Measurements from ENCODE around the gene LIFR. TPM values are rescaled to one million over a fixed set of nuclear protein-coding genes. Genes with fewer than 3 reads are reported as not detected.

LIFR gene
- total RNA-seq, 1 experiment from 2014 or later = 7.8 TPM

DNA sequence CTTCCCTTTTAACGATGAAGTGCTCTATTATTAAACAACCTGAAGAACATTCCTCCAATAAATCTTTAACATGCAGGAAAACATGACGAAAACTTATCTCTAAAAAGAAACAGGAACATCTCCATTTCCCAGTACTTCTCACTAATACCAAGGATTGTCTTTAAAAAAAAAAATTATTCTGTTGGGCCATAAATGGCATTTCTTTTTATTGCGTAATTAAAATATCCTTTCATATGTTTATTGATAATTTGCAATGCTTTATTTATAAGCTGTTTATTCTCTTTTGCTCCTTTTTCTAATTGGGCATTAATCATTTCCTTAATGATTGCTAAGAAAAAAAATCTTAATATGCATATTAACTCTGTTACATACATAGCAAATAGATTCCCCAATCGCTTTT, 18.9 kb downstream of the LIFR start:
- Histone ChIP-seq H3K9ac (ENCODE audit: extremely low read depth, insufficient read length, low read length) (no peak overlapping the region), H4K91ac (ENCODE audit: insufficient read length, low read depth, low read length) (no peak overlapping the region), H3K4me2 (ENCODE audit: insufficient read depth, insufficient read length, low read length) (no peak overlapping the region), H4K20me1 (ENCODE audit: control insufficient read depth, insufficient read depth, insufficient read length) (no peaks in the 10 kb centered on the region), H3T11ph (ENCODE audit: low read length) (no peak overlapping the region), H2BK20ac (ENCODE audit: low read depth, low read length, poor library complexity, severe bottlenecking) (no peak overlapping the region), H3K4ac (ENCODE audit: low read depth, low read length) (no peak overlapping the region), H3K4me1 (ENCODE audit: insufficient read depth, low read length) (peaks cover 2% of the 10 kb centered on the region; the same call in 1 of the 2 replicates), H4K5ac (ENCODE audit: insufficient read length, low read depth, low read length) (no peak overlapping the region), H3K23ac (ENCODE audit: insufficient read length, low read depth, low read length) (no peak overlapping the region), H3K79me1 (ENCODE audit: insufficient read depth, low read depth, low read length, poor library complexity, severe bottlenecking) (peaks cover 3% of the 10 kb centered on the region), H3K14ac (ENCODE audit: insufficient read depth, low read length) (no peak overlapping the region), H3K18ac (ENCODE audit: insufficient read length, low read depth, low read length) (no peak overlapping the region), H2BK5ac (ENCODE audit: insufficient read length, low read length) (no peak overlapping the region), H3K56ac (ENCODE audit: insufficient read length, low read depth, low read length) (no peak overlapping the region), H2AK5ac (ENCODE audit: insufficient read length, low read length) (no peak overlapping the region), H2BK120ac (ENCODE audit: low read depth, low read length, poor library complexity, severe bottlenecking) (no peak overlapping the region), H3K27me3 (ENCODE audit: insufficient read depth, low read length) (no peaks in the 10 kb centered on the region), H2BK12ac (ENCODE audit: insufficient read length, low read depth, low read length) (no peak overlapping the region), H3K79me2 (ENCODE audit: insufficient read depth, low read length) (peaks cover 3% of the 10 kb centered on the region; the same call in 1 of the 2 replicates), H2BK15ac (ENCODE audit: low read depth, low read length) (no peak overlapping the region), H4K8ac (replicated peaks; ENCODE audit: insufficient read length, low read depth, low read length) (no peak overlapping the region), H3K23me2 (ENCODE audit: insufficient read length, low read depth, low read length, poor library complexity, severe bottlenecking) (no peaks in the 10 kb centered on the region), H3K9me3 (ENCODE audit: control insufficient read depth, low read depth, low read length) (no peaks in the 10 kb centered on the region), H3K27ac (ENCODE audit: insufficient read length, low read depth, low read length) (no peak overlapping the region), H2AFZ (ENCODE audit: low read length) (no peak overlapping the region)
- WGBS (ENCODE audit: extremely low coverage, insufficient read length, low lambda C conversion rate) = no CpG with 5 or more reads among the region's 4 CpGs
- Mint-ChIP-seq H3K4me1 (peaks cover 21 to 34% of the 10 kb centered on the region in 2 experiments), H3K36me3 (ENCODE audit: insufficient read depth in 1 of 3, low read depth in 3 of 3) (no peaks in the 10 kb centered on the region), H3K27me3 (ENCODE audit: low read depth) (no peaks in the 10 kb centered on the region), H3K4me3 (no peak overlapping the region), H3K27ac (no peak overlapping the region), H3K9me3 (no peaks in the 10 kb centered on the region)
- no peak for DNase-seq
- TF ChIP-seq, protein P1, sequence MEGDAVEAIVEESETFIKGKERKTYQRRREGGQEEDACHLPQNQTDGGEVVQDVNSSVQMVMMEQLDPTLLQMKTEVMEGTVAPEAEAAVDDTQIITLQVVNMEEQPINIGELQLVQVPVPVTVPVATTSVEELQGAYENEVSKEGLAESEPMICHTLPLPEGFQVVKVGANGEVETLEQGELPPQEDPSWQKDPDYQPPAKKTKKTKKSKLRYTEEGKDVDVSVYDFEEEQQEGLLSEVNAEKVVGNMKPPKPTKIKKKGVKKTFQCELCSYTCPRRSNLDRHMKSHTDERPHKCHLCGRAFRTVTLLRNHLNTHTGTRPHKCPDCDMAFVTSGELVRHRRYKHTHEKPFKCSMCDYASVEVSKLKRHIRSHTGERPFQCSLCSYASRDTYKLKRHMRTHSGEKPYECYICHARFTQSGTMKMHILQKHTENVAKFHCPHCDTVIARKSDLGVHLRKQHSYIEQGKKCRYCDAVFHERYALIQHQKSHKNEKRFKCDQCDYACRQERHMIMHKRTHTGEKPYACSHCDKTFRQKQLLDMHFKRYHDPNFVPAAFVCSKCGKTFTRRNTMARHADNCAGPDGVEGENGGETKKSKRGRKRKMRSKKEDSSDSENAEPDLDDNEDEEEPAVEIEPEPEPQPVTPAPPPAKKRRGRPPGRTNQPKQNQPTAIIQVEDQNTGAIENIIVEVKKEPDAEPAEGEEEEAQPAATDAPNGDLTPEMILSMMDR (conservative IDR thresholded peaks at IDR 0.05) = no peak

Data from H9 (cell line).